Hepatocyte (in vitro differentiated cells): ENCODE measurements around the gene LDLRAD4. TPM values are rescaled to one million over a fixed set of nuclear protein-coding genes. Genes with fewer than 3 reads are reported as not detected.

Experiments
- DNase-seq: peaks from one replicate; pipeline ENCODE4 v3.0.0-alpha.2; 2016; ENCODE audit warnings: low spot score
- H2AFZ ChIP-seq: fragments of 200-600 bp; sonication (generic); 2 replicates; pipeline ENCODE4 v1.6.0; 2016; ENCODE audit warnings: antibody characterized with exemption, mild to moderate bottlenecking
- H3K27ac ChIP-seq: fragments of 200-600 bp; sonication (generic); 2 replicates; pipeline ENCODE4 v1.5.1; 2016; ENCODE audit warnings: mild to moderate bottlenecking
- H3K27me3 ChIP-seq: fragments of 200-600 bp; sonication (generic); 2 replicates; pipeline ENCODE4 v1.6.1; 2016
- H3K36me3 ChIP-seq: fragments of 200-600 bp; sonication (generic); replicated peaks from 2 replicates; pipeline ENCODE4 v1.5.1; 2016; ENCODE audit warnings: low read depth; ENCODE audit not compliant: insufficient read depth
- H3K4me1 ChIP-seq: fragments of 200-600 bp; sonication (generic); 2 replicates; pipeline ENCODE4 v1.5.1; 2016; ENCODE audit warnings: mild to moderate bottlenecking, moderate library complexity; ENCODE audit not compliant: insufficient read depth
- H3K4me2 ChIP-seq: fragments of 200-600 bp; sonication (generic); 2 replicates; pipeline ENCODE4 v1.6.0; 2016
- H3K4me3 ChIP-seq: fragments of 200-600 bp; sonication (generic); 2 replicates; pipeline ENCODE4 v1.5.1; 2016; ENCODE audit warnings: mild to moderate bottlenecking
- H3K79me2 ChIP-seq: fragments of 200-600 bp; sonication (generic); 2 replicates; pipeline ENCODE4 v1.6.0; 2017; ENCODE audit warnings: mild to moderate bottlenecking
- H3K9me2 ChIP-seq: fragments of 200-600 bp; sonication (generic); replicated peaks from 2 replicates; pipeline ENCODE4 v1.6.0; 2017; ENCODE audit warnings: mild to moderate bottlenecking; ENCODE audit not compliant: insufficient read depth
- H3K9me3 ChIP-seq: fragments of 200-600 bp; sonication (generic); 2 replicates; pipeline ENCODE4 v1.5.1; 2016; ENCODE audit warnings: low read depth, mild to moderate bottlenecking
- H4K20me1 ChIP-seq: fragments of 200-600 bp; sonication (generic); 2 replicates; pipeline ENCODE4 v1.6.0; 2016; ENCODE audit warnings: mild to moderate bottlenecking; ENCODE audit not compliant: insufficient read depth, poor library complexity, severe bottlenecking
- CTCF ChIP-seq: fragments of 200-600 bp; sonication (generic); IDR thresholded peaks from 2 replicates; pipeline ENCODE4 v1.5.1; 2016; ENCODE audit warnings: antibody characterized with exemption, mild to moderate bottlenecking; ENCODE audit not compliant: poor library complexity
- EZH2 ChIP-seq: fragments of 200-600 bp; sonication (generic); IDR thresholded peaks from 2 replicates; pipeline ENCODE4 v1.6.1; 2016; ENCODE audit warnings: antibody characterized with exemption, mild to moderate bottlenecking, borderline replicate concordance
- EZH2phosphoT487 ChIP-seq: fragments of 200-600 bp; sonication (generic); IDR thresholded peaks from one replicate; pipeline ENCODE4 v1.6.1; 2018; ENCODE audit warnings: antibody characterized with exemption, mild to moderate bottlenecking, low read depth, moderate library complexity; ENCODE audit not compliant: unreplicated experiment, severe bottlenecking
- WGBS: methylation state at CpG from one replicate; pipeline ENCODE4 v1.1.6; 2016; ENCODE audit warnings: low lambda C conversion rate; ENCODE audit errors: missing lambda C conversion rate; 5-methylcytosine and 5-hydroxymethylcytosine counted together
- polyA plus RNA-seq: library from polyadenylated mRNA; unstranded; fragments of >200 nt; fragmentation: Nextera tagmentation; extraction: Ambion mirVana; gene quantifications from 2 replicates; pipeline ENCODE4 v1.2.1, GENCODE V29; 2016
- total RNA-seq: library from RNA; depleted of rRNA; stranded (reverse); fragments of >200 nt; gene quantifications from 2 replicates; pipeline ENCODE4 v1.2.3, GENCODE V29; 2014

The LDLRAD4 gene
- total and polyA plus RNA-seq, 2 experiments from 2014 or later, result 15.1 to 29.0 TPM

- H3K9me3 ChIP-seq, result no peaks in the 10 kb centered on the region
- TF ChIP-seq EZH2phosphoT487 (no peak), CTCF (no peak), EZH2 (no peak)
- 94% methylated on average over 5 of the region's 5 CpGs for WGBS
- no peak overlapping the region for H2AFZ ChIP-seq
- H3K4me1 ChIP-seq, result peaks cover 17% of the 10 kb centered on the region
- H3K9me2 ChIP-seq, result no peaks in the 10 kb centered on the region
- no peak overlapping the region for H3K4me3 ChIP-seq
- no peak for DNase-seq
- no peak overlapping the region for H3K27ac ChIP-seq
- no peaks in the 10 kb centered on the region for H4K20me1 ChIP-seq
- H3K36me3 ChIP-seq, result no peaks in the 10 kb centered on the region
- H3K4me2 ChIP-seq, result no peak overlapping the region
- peaks cover 2% of the 10 kb centered on the region for H3K79me2 ChIP-seq
- no peaks in the 10 kb centered on the region for H3K27me3 ChIP-seq
These were observed 329.7 kb downstream of the LDLRAD4 start for GRCh38 chr18:13548106-13548819.

- TF ChIP-seq EZH2phosphoT487 (no peak), CTCF (no peak), EZH2 (no peak)
- H3K9me3 ChIP-seq, result no peaks in the 10 kb centered on the region
- H3K27me3 ChIP-seq, result no peaks in the 10 kb centered on the region
- no peak overlapping the region for H3K4me3 ChIP-seq
- 64% methylated on average over 7 of the region's 7 CpGs for WGBS
- H3K79me2 ChIP-seq, result no peaks in the 10 kb centered on the region
- peak overlapping the region; percentile 47 for H3K27ac ChIP-seq
- H3K4me2 ChIP-seq, result no peak overlapping the region
- no peaks in the 10 kb centered on the region for H3K9me2 ChIP-seq
- no peak overlapping the region for H2AFZ ChIP-seq
- H3K36me3 ChIP-seq, result no peaks in the 10 kb centered on the region
- no peaks in the 10 kb centered on the region for H4K20me1 ChIP-seq
- peaks cover 8% of the 10 kb centered on the region for H3K4me1 ChIP-seq
- DNase-seq, result no peak
These were observed 330.7 kb downstream of the LDLRAD4 start for GRCh38 chr18:13548966-13549879.

- Histone ChIP-seq H3K79me2 (no peaks in the 10 kb centered on the region), H3K36me3 (no peaks in the 10 kb centered on the region), H4K20me1 (no peaks in the 10 kb centered on the region), H3K27ac (peak overlapping the region; percentile 47), H2AFZ (no peak overlapping the region), H3K4me3 (no peak overlapping the region), H3K9me2 (no peaks in the 10 kb centered on the region), H3K4me2 (no peak overlapping the region), H3K4me1 (peaks cover 8% of the 10 kb centered on the region), H3K9me3 (no peaks in the 10 kb centered on the region), H3K27me3 (no peaks in the 10 kb centered on the region)
- no peak for DNase-seq
- no peak for TF ChIP-seq CTCF
- no peak for TF ChIP-seq EZH2phosphoT487
- TF ChIP-seq EZH2, result no peak
- 49% methylated on average over 5 of the region's 5 CpGs for whole genome bisulfite sequencing
These were observed 331.3 kb downstream of the LDLRAD4 start for GRCh38 chr18:13549880-13550232.
